ENCODE data around the gene KIAA1958. TPM values are rescaled to one million over a fixed set of nuclear protein-coding genes. Genes with fewer than 3 reads are reported as not detected.

The KIAA1958 gene, protein sequence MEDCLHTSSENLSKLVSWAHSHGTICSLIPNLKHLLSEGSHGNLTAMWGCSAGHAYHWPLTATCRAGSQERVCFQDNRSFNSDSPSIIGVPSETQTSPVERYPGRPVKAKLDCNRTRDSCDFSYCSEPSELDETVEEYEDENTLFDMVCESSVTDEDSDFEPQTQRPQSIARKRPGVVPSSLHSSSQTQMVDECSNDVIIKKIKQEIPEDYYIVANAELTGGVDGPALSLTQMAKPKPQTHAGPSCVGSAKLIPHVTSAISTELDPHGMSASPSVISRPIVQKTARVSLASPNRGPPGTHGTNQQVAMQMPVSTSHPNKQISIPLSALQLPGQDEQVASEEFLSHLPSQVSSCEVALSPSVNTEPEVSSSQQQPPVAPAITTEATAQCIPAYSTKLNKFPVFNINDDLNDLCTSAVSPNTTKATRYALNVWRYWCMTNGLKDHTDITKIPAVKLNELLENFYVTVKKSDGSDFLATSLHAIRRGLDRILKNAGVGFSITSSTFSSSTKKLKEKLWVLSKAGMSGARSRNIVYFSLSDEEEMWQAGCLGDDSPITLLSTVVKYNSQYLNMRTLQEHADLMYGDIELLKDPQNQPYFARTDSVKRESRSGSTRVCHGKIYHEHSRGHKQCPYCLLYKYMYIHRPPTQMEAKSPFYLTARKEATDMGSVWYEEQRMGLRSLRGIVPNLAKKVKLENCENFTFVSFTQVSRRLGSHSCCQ
- total RNA-seq: 5.8 TPM

DNA sequence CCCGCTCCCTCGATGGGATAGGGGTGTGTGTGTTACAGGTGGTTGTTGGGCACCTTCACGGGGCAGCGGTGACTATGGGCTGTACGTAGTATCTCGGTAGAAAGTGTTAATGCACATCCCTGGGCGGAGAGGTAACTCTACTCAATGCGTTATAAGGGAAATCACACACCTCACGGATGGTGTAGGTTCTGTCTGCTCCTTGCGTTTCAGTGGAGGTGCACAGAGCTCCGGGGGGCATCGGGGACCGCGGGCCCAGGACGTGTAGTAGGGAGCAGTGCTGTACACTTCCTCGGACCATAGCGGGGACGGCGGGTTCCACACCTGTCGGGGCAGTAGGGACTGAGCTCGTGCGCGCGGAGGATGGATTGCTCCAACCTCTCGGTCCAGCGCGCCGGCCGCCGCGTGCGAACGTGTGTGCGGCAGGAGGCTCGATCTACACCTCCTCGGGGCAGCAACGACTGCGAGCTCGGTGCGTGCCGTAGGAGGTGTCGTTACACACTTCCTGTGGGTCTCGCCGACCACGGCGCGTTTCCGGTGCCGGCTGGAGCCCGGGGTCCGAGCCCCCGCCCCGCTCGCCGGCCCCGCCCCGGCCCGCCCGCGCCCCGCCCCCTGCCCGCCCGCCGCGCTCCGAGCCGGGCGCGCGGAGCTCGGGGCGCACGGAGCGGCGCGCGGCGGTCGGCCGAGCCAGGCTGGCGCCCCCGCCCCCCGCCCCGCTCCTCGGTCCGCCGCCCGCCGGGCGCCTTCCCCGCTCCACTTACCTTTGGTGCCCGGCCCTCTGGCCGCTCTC, at the start of gene KIAA1958:
Gene KIAA1958, plus strand, starts transcription at position 607 of the 787 bp plus-strand sequence. CDS start 87,254 bp downstream, outside the sequence.
- intact Hi-C loops (cut with DNase I): no loop called here
- peak; percentile 83 for DNase-seq (ENCODE audit: low spot score)
- ATAC-seq: peak; percentile 96

GRCh38 chr9:112437406-112437805, 49.2 kb upstream of the KIAA1958 start:
- ATAC-seq (no peak), DNase-seq (ENCODE audit: low spot score) (no peak)
- intact Hi-C loops (cut with DNase I): no loop called here

GRCh38 chr9:112439171-112439570, 47.5 kb upstream of the KIAA1958 start:
- intact Hi-C loops (cut with DNase I): no loop called here
- no peak for DNase-seq (ENCODE audit: low spot score)
- ATAC-seq: no peak

GRCh38 chr9:112439825-112440224, 46.8 kb upstream of the KIAA1958 start:
- intact Hi-C loops (cut with DNase I): no loop called here
- no peak for ATAC-seq
- DNase-seq (ENCODE audit: low spot score): no peak

- ATAC-seq: no peak
- intact Hi-C loops (cut with DNase I): no loop called here
- no peak for DNase-seq (ENCODE audit: low spot score)
These were observed 43.4 kb upstream of the KIAA1958 start for GRCh38 chr9:112443200-112443599.

DNA sequence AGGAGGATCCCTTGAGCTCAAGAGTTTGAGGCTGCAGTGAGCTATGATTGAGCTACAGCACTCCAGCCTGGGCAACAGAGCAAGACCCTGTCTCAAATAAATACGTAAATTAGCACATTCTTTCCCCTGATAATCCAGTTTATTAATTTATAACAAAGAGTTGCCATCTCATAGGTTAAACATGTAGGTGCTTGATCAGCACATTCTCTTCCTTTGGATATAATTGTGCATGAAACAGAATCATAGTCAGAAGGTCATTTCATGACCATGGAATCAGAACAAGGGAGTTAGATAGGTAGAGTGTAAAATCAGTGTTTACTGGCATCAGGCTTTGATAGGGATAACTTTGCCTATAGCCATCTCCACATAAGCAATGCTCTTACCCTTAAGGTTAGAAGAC, 43.0 kb upstream of the KIAA1958 start:
- ATAC-seq: no peak
- intact Hi-C loops (cut with DNase I): no loop called here
- no peak for DNase-seq (ENCODE audit: low spot score)

- ATAC-seq (no peak), DNase-seq (ENCODE audit: low spot score) (no peak)
- intact Hi-C loops (cut with DNase I): no loop called here
These were observed 41.4 kb upstream of the KIAA1958 start for GRCh38 chr9:112445196-112445595.

- intact Hi-C loops (cut with DNase I): no loop called here
- ATAC-seq (no peak), DNase-seq (ENCODE audit: low spot score) (no peak)
These were observed 40.5 kb upstream of the KIAA1958 start for GRCh38 chr9:112446080-112446479.

GRCh38 chr9:112446526-112446925, 40.1 kb upstream of the KIAA1958 start:
- ATAC-seq (no peak), DNase-seq (ENCODE audit: low spot score) (no peak)
- intact Hi-C loops (cut with DNase I): no loop called here

DNA sequence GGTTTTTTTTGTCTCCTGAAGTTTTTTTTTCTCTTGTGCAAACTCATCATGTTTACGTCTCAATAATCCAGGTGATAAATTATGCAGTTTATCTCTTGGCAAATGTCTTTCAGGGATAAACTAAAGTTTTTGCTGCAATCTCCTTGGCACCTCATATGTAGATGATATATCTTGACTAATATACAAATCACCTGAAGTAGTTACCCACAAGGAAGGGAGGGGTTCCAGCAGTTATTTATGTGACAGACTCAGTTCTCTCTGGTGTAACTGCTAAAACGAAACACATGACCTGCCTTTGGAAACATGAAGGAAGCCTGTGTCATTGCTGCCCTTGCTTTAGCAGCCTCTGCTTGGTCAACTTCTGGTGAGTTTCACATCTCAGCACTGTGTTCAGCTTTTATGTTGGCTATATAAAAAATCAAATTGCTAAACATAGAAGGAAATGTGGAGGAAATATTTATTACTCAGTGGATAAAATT, 39.3 kb upstream of the KIAA1958 start:
- DNase-seq (ENCODE audit: low spot score) (no peak), ATAC-seq (no peak)
- intact Hi-C loops (cut with DNase I): no loop called here

DNA sequence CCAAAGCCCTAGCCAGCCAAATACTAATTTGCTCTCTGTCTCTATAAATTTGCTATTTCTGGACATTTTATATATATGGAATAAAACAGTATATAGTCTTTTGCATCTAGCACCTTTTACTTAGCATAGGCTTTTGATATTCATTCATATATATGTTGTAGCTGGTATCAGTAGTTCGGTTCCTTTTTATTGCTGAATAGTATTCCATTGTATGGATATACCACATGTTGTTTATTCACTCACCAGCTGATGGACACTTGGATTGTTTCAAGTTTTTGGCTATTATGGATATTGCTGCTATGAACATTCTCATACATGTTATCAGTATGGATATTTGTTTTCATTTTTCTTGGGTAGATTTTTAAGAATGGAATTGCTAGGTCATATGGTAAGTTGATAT, 23.8 kb upstream of the KIAA1958 start:
- DNase-seq (ENCODE audit: low spot score): no peak
- ATAC-seq: no peak
- intact Hi-C loops (cut with DNase I): no loop called here

- ATAC-seq: no peak
- intact Hi-C loops (cut with DNase I): no loop called here
- no peak for DNase-seq (ENCODE audit: low spot score)
These were observed 21.3 kb upstream of the KIAA1958 start for GRCh38 chr9:112465352-112465751.

DNA sequence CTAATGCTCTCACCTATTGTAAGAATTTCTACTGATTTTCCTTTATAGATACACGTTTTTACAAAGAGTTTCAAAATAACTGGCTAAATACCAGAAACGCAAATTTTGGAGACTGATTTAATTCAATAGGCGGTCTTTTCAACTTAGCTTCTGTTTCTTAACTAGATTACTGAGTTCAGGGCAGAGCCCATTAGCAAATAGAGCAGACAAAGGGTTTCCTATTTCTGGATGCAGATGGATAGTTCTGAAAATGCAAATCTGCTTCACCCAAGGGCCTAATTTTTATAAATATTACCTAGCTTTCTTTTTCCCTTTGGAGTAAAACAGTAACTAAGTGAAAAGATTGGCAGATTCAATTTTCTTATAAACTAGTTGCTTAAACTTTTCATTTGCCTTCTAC, 13.6 kb upstream of the KIAA1958 start:
- intact Hi-C loops (cut with DNase I): no loop called here

DNA sequence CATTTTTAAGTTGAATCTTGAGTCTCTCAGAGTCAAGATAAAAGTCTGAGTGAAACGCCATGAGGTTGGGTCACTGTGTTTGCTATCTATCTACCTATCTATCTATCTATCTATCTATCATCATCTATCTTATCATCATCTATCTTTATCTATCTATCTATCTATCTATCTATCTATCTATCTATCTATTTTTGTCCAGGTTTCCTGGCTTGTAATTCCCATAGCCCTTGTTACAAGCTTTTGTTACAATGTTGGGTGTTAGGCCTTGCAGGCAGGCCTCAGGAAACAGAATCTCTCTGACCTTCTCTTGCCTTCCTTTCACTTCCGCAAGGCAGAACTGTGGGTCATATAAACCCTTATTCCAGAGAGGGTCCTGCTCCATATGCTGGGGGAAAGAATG, 12.6 kb upstream of the KIAA1958 start:
- intact Hi-C loops (cut with DNase I): no loop called here
- DNase-seq (ENCODE audit: low spot score) (no peak), ATAC-seq (no peak)

More for the DNA sequence above, 13.6 kb upstream of the KIAA1958 start:
- no peak for ATAC-seq
- no peak for DNase-seq (ENCODE audit: low spot score)

- no peak for ATAC-seq
- intact Hi-C loops (cut with DNase I): no loop called here
- no peak for DNase-seq (ENCODE audit: low spot score)
These were observed 11.3 kb upstream of the KIAA1958 start for GRCh38 chr9:112475318-112475717.

GRCh38 chr9:112477330-112477729, 9.3 kb upstream of the KIAA1958 start:
- no peak for ATAC-seq
- no peak for DNase-seq (ENCODE audit: low spot score)
- intact Hi-C loops (cut with DNase I): no loop called here

DNA sequence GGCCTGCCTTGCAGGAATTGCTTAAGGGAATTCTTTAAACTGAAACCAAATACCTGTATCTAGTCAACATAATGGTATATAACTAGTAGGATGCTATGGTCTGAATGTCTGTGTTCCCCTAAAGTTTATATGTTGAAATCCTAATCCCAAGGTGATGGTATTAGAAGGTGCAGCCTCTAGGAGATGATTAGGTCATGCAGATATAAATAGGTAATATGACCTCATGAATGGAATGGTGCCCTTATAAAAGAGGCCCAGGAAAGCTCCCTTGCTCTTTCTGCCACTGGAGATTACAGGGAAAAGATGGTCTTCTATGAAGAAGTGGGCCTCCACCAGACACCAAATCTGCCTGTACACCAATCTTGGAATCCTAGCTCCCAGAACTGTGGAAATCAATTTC, 7.4 kb upstream of the KIAA1958 start:
- ATAC-seq: no peak

GRCh38 chr9:112484607-112485006, 2.0 kb upstream of the KIAA1958 start:
- ATAC-seq: no peak
- intact Hi-C loops (cut with DNase I): no loop called here
- no peak for DNase-seq (ENCODE audit: low spot score)

More for the DNA sequence above, 7.4 kb upstream of the KIAA1958 start:
- DNase-seq (ENCODE audit: low spot score): no peak
- intact Hi-C loops (cut with DNase I): no loop called here

DNA sequence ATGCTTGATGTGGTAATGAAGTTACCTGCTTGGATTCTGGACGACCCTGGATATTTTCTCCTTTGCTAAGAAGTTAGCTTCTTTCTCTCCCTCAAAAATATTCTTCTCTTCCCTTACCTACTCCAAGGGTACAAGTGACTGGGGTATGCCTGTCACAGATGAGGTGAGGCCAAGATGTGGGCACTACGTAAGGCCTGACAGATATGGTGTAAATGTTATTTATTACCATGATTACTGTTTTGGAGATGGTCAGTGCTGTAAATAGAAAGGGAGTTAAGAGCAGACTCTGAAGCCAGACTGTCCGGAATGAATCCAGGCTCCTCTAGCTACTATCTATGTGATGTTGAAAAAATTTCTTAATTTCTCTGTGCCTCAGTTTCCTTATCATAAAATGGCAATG, 1.1 kb upstream of the KIAA1958 start:
- ATAC-seq (no peak), DNase-seq (ENCODE audit: low spot score) (no peak)
- intact Hi-C loops (cut with DNase I): no loop called here

All from sciatic nerve (tissue), 2 donors.